Endothelial cell of umbilical vein (primary cell): Measurements from ENCODE around the gene ADAM30. TPM values are rescaled to one million over a fixed set of nuclear protein-coding genes. Genes with fewer than 3 reads are reported as not detected.
"Not testable (repeated sequence)": the region's sequence is repeated elsewhere in the genome, so short reads cannot be mapped to it uniquely, and the experiment has no call there.

ENCODE experiments used
- BruUV-seq: library from RNA; stranded (reverse); fragments of 400-500 nt; replicated peaks from 2 replicates; lab custom pipeline; 2021; lab: Mats Ljungman, UMichigan
- CTCF ChIA-PET: fragments of 300-600, 350-600 bp; sonication (Branson Sonifier 250); formaldehyde crosslinking; loops from one replicate; lab custom pipeline; 2021; ENCODE audit warnings: antibody characterized with exemption, inconsistent platforms; lab: Charles Lee
- POLR2A ChIA-PET: fragments of 300-600, 350-600 bp; sonication (Branson Sonifier 250); formaldehyde crosslinking; loops from one replicate; lab custom pipeline; 2021; ENCODE audit warnings: antibody characterized with exemption, inconsistent platforms; lab: Charles Lee
- DNase-seq: peaks from one replicate; pipeline ENCODE4 v3.0.0-alpha.2; 2011; ENCODE audit warnings: low read depth, low spot score
- FAIRE-seq: peaks from 2 replicates; lab custom pipeline; 2011; peaks lifted over from hg19 to GRCh38; lab: Jason Lieb, UNC
- H2AFZ ChIP-seq: 2 replicates; pipeline ENCODE4 v1.6.0; 2012; ENCODE audit warnings: low read depth, low read length, control low read depth, inconsistent platforms
- H3K27ac ChIP-seq: 2 replicates; pipeline ENCODE4 v1.5.1; 2011; ENCODE audit warnings: low read depth, mild to moderate bottlenecking, control low read depth, low read length, moderate library complexity; ENCODE audit not compliant: insufficient read depth
- H3K27me3 ChIP-seq, 2 experiments: 2 replicates each; pipeline versions ENCODE4 v1.6.0 to v1.6.1; 2011; ENCODE audit warnings: low read length in 2 of 2, mixed read lengths in 1 of 2; ENCODE audit not compliant: control insufficient read depth in 2 of 2, insufficient read depth in 2 of 2
- H3K36me3 ChIP-seq, 2 experiments: 2 replicates in 1 of 2; 3 replicates in 1 of 2; pipeline ENCODE4 v1.5.1; 2011; ENCODE audit warnings: low read length in 2 of 2, mild to moderate bottlenecking in 1 of 2, moderate library complexity in 1 of 2; ENCODE audit not compliant: control insufficient read depth in 2 of 2, insufficient read depth in 2 of 2; ENCODE audit errors: extremely low read depth in 1 of 2
- H3K4me1 ChIP-seq: 3 replicates; pipeline ENCODE4 v1.5.1; 2011; ENCODE audit warnings: mild to moderate bottlenecking, low read length; ENCODE audit not compliant: control insufficient read depth, insufficient read depth; ENCODE audit errors: extremely low read depth
- H3K4me2 ChIP-seq: 2 replicates; pipeline ENCODE4 v1.6.1; 2011; ENCODE audit warnings: low read length, control low read depth, mixed read lengths; ENCODE audit not compliant: insufficient read depth
- H3K4me3 ChIP-seq, 3 experiments: fragments of 200-600 bp in 1 of 3; sonication (generic), shearing (Covaris generic) in 1 of 3; replicated peaks in 1 of 3; 2 replicates each; pipeline ENCODE4 v1.5.1; 2011 to 2016; ENCODE audit warnings: control low read depth in 3 of 3, low read length in 3 of 3, mild to moderate bottlenecking in 2 of 3, inconsistent platforms in 1 of 3, low read depth in 1 of 3, moderate library complexity in 1 of 3; ENCODE audit not compliant: insufficient read depth in 1 of 3
- H3K79me2 ChIP-seq: 2 replicates; pipeline ENCODE4 v1.6.0; 2012; ENCODE audit warnings: low read length, inconsistent platforms; ENCODE audit not compliant: control insufficient read depth, insufficient read depth
- H3K9ac ChIP-seq: replicated peaks from 2 replicates; pipeline ENCODE3; 2011; ENCODE audit warnings: low read length, control low read depth; ENCODE audit not compliant: insufficient read depth; ENCODE audit errors: extremely low read depth
- H3K9me1 ChIP-seq: replicated peaks from 3 replicates; pipeline ENCODE4 v1.6.0; 2011; ENCODE audit warnings: mild to moderate bottlenecking, low read length; ENCODE audit not compliant: control insufficient read depth, insufficient read depth; ENCODE audit errors: extremely low read depth
- H3K9me3 ChIP-seq: replicated peaks from 2 replicates; pipeline ENCODE4 v1.5.1; 2012; ENCODE audit warnings: low read length, inconsistent platforms; ENCODE audit not compliant: control insufficient read depth, insufficient read depth
- H4K20me1 ChIP-seq: replicated peaks from 2 replicates; pipeline ENCODE3; 2011; ENCODE audit warnings: mild to moderate bottlenecking, low read length; ENCODE audit not compliant: control insufficient read depth, insufficient read depth; ENCODE audit errors: extremely low read depth
- CTCF ChIP-seq, 2 donors: IDR thresholded peaks; 1 replicate in 1 of 2; 2 replicates in 1 of 2; pipeline ENCODE4 v1.5.1; 2011; ENCODE audit warnings: low read length in 2 of 2, mild to moderate bottlenecking in 2 of 2, moderate library complexity in 2 of 2, control low read depth in 1 of 2, inconsistent platforms in 1 of 2, low read depth in 1 of 2; ENCODE audit not compliant: insufficient read depth in 1 of 2; ENCODE audit errors: extremely low read depth in 1 of 2
- EZH2 ChIP-seq: IDR thresholded peaks from 2 replicates; pipeline ENCODE4 v1.6.1; 2012; ENCODE audit warnings: borderline replicate concordance, low read depth, mild to moderate bottlenecking, moderate library complexity, low read length, inconsistent platforms; ENCODE audit not compliant: severe bottlenecking
- FOS ChIP-seq: IDR thresholded peaks from 2 replicates; pipeline ENCODE4 v1.6.1; 2011; ENCODE audit warnings: mild to moderate bottlenecking, low read length, moderate library complexity, borderline replicate concordance; ENCODE audit not compliant: insufficient read depth
- GATA2 ChIP-seq: IDR thresholded peaks from 2 replicates; pipeline ENCODE4 v1.7.0; 2011; ENCODE audit warnings: low read depth, mild to moderate bottlenecking, moderate library complexity, mixed read lengths, low read length; ENCODE audit not compliant: insufficient read length, insufficient read depth
- JUN ChIP-seq: IDR thresholded peaks from 2 replicates; pipeline ENCODE4 v1.6.1; 2011; ENCODE audit warnings: borderline replicate concordance, low read depth; ENCODE audit not compliant: insufficient read length, insufficient read depth
- MAX ChIP-seq: IDR thresholded peaks from 2 replicates; pipeline ENCODE4 v1.6.1; 2011; ENCODE audit not compliant: insufficient read depth, insufficient read length
- MYC ChIP-seq: IDR thresholded peaks from one replicate; pipeline ENCODE4 v1.6.1; 2011; ENCODE audit warnings: mild to moderate bottlenecking, low read depth, low read length
- POLR2A ChIP-seq: IDR thresholded peaks from 2 replicates; pipeline ENCODE4 v1.6.1; 2012; ENCODE audit warnings: low read depth, mild to moderate bottlenecking, control low read depth, low read length
- POLR2AphosphoS5 ChIP-seq: IDR thresholded peaks from 2 replicates; pipeline ENCODE4 v1.6.1; 2012; ENCODE audit warnings: low read depth, mild to moderate bottlenecking, control low read depth, low read length, moderate library complexity; ENCODE audit not compliant: insufficient read depth
- dilution Hi-C: fragments of 300-500 bp; cut with MboI; formaldehyde crosslinking; loops from one replicate; pipeline ENCODE4 v1.15.0; 2019; ENCODE audit warnings: low sequenced_read_pairs; ENCODE audit not compliant: extremely low pct_ligation_motif_present
- intact Hi-C: fragments of 100-400 bp; cut with micrococcal nuclease; formaldehyde crosslinking; loops from one replicate; pipeline ENCODE4 v1.10.0; 2022
- polyA plus RNA-seq, 4 experiments: library from polyadenylated mRNA; depleted of rRNA in 3 of 4; stranded (reverse) in 3 of 4; unstranded in 1 of 4; fragments of >200 nt; gene quantifications; 2 replicates each; pipeline versions ENCODE4 v1.2.1 to v1.2.3, GENCODE V29; 2011 to 2012; ENCODE audit warnings: missing spikeins in 1 of 4
- total RNA-seq: library from RNA; stranded (reverse); gene quantifications from 2 replicates; pipeline ENCODE4 v1.2.3, GENCODE V29; 2021

ADAM30 gene
- total and polyA plus RNA-seq, 2 donors (not counting 3 experiments of a cell fraction or from before 2014, with no cell fraction given), result not detected

- BruUV-seq, H3K9ac ChIP-seq, H3K9me1 ChIP-seq, H3K27me3 ChIP-seq, POLR2A ChIA-PET, dilution Hi-C loops, H4K20me1 ChIP-seq, H3K79me2 ChIP-seq, DNase-seq, H3K4me3 ChIP-seq, H3K36me3 ChIP-seq, FAIRE-seq, intact Hi-C loops, H3K9me3 ChIP-seq: not testable (repeated sequence)
- CTCF ChIA-PET, result interaction anchor here (1.1 to 2.3 kb wide), 5 partner anchors 7 to 27 kb away, joined by 3 to 13 read pairs (median 4); no protein-coding TSS in a partner anchor
- H2AFZ ChIP-seq, result peak overlapping the region; percentile 92
- H3K4me1 ChIP-seq, result peaks cover 23% of the 10 kb centered on the region
- peak overlapping the region; percentile 83 for H3K4me2 ChIP-seq
- peak overlapping the region; percentile 85 for H3K27ac ChIP-seq
These were observed 37.6 kb downstream of the ADAM30 start for GRCh38 chr1:119858556-119859214.

DNA sequence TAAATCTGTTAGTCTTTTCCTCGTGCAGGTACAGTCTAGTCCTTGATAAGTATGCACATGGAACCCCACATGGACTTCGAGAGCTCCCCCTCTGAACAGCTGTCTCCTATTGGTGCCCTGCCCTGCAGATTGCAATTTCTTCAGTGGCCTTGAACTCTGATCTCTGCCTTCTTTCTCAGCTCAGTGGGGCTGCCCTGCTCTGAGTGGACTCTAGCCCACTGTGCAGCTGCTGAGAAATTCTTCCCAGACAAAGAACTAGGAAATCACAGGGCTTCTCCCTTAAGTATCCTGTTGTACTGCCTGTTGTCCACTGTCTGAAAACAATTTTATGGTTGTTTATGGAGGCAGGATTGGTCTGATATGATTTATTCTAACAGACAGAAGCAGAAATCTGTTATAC is 38.2 kb downstream of the ADAM30 start:
- Histone ChIP-seq H3K79me2 (no peaks in the 10 kb centered on the region), H2AFZ (peak overlapping the region; percentile 51), H4K20me1 (no peaks in the 10 kb centered on the region), H3K27me3 (no peaks in the 10 kb centered on the region), H3K27ac (no peak overlapping the region), H3K9me1 (no peaks in the 10 kb centered on the region), H3K4me2 (no peak overlapping the region), H3K36me3 (no peaks in the 10 kb centered on the region), H3K9me3 (no peaks in the 10 kb centered on the region), H3K9ac (no peak overlapping the region), H3K4me1 (peaks cover 23% of the 10 kb centered on the region), H3K4me3 (no peak overlapping the region)
- intact Hi-C loops (no loop called here), dilution Hi-C loops (no loop called here)
- DNase-seq (no peak), FAIRE-seq (no peak)
- TF ChIP-seq JUN, result no peak
- no peak for TF ChIP-seq POLR2AphosphoS5
- no peak for TF ChIP-seq EZH2
- TF ChIP-seq GATA2, result no peak
- no peak for TF ChIP-seq CTCF (IDR thresholded peaks at IDR 0.05; ENCODE audit: extremely low read depth in 1 of 2, insufficient read depth in 1 of 2, low read depth in 1 of 2, low read length in 2 of 2)
- TF ChIP-seq MAX, result no peak
- TF ChIP-seq FOS, result no peak
- TF ChIP-seq MYC, result no peak
- TF ChIP-seq POLR2A, result no peak
- ChIA-PET CTCF (interaction anchor here (1.8 to 2.3 kb wide), 2 partner anchors 11 to 27 kb away, joined by 8 to 13 read pairs; no protein-coding TSS in a partner anchor), POLR2A (no interaction called here)
- no TSS peak for BruUV-seq
